Esophagus squamous epithelium (tissue), 5 donors: ENCODE results near the gene CXXC1. TPM values are rescaled to one million over a fixed set of nuclear protein-coding genes. Genes with fewer than 3 reads are reported as not detected.
"Not testable (repeated sequence)": the region's sequence is repeated elsewhere in the genome, so short reads cannot be mapped to it uniquely, and the experiment has no call there.

Source experiments
- DNase-seq: peaks from one replicate; lab custom pipeline; 2025; lab: John Stamatoyannopoulos, UW
- H3K27ac ChIP-seq, 4 donors: fragments of 200-600 bp; sonication (generic); one replicate each; pipeline ENCODE4 v1.5.1; 2016 to 2019; ENCODE audit warnings: mild to moderate bottlenecking in 1 of 4
- H3K27me3 ChIP-seq, 4 donors: fragments of 200-600 bp; sonication (generic); 1 replicate in 3 of 4; 2 replicates in 1 of 4; pipeline versions ENCODE4 v1.5.1 to v1.6.0; 2017 to 2021; ENCODE audit warnings: antibody characterized with exemption in 1 of 4
- H3K36me3 ChIP-seq, 3 donors: fragments of 200-600 bp; sonication (generic); one replicate each; pipeline ENCODE4 v1.5.1; 2016 to 2019
- H3K4me1 ChIP-seq, 3 donors: fragments of 200-600 bp; sonication (generic); one replicate each; pipeline ENCODE4 v1.5.1; 2017 to 2019
- H3K4me3 ChIP-seq, 4 donors: fragments of 200-600 bp; sonication (generic); 1 replicate in 3 of 4; 2 replicates in 1 of 4; pipeline ENCODE4 v1.5.1; 2016 to 2019; ENCODE audit warnings: mild to moderate bottlenecking in 2 of 4, moderate library complexity in 1 of 4
- H3K9me3 ChIP-seq, 3 donors: fragments of 200-600 bp; sonication (generic); one replicate each; pipeline ENCODE4 v1.5.1; 2016 to 2019
- CTCF ChIP-seq, 6 experiments: fragments of 450-650 bp in 4 of 6; fragments of 200-600 bp in 2 of 6; sonication (generic) in 2 of 6; IDR thresholded peaks; one replicate each; pipeline ENCODE4 v1.5.1; 2016 to 2019; ENCODE audit warnings: antibody characterized with exemption in 6 of 6, mild to moderate bottlenecking in 4 of 6, moderate library complexity in 4 of 6
- POLR2A ChIP-seq, 4 donors: fragments of 450-650 bp; IDR thresholded peaks; one replicate each; pipeline ENCODE4 v1.6.1; 2017; ENCODE audit warnings: antibody characterized with exemption in 4 of 4, mild to moderate bottlenecking in 4 of 4, moderate library complexity in 3 of 4
- WGBS, 2 donors: methylation state at CpG; one replicate each; pipeline ENCODE4 v1.1.5; 2018; 5-methylcytosine and 5-hydroxymethylcytosine counted together
- intact Hi-C: fragments of 100-400 bp; cut with DNase I; formaldehyde crosslinking; loops from one replicate; pipeline ENCODE4 v1.15.0; 2022
- small RNA-seq, 4 donors: library from RNA; depleted of rRNA; stranded (forward); fragments of <200 nt; gene quantifications; one replicate each; pipeline ENCODE3, GENCODE V24; 2016
- total RNA-seq, 4 donors: library from RNA; depleted of rRNA; stranded (reverse); fragments of >200 nt; gene quantifications; one replicate each; pipeline ENCODE4 v1.1.0, GENCODE V29; 2016
- donor health status: DM: yes; HTN: yes; CAD: no.

The CXXC1 gene
- total RNA-seq, 4 donors from 2014 or later, result 42.0 to 58.9 (median 53.9) TPM

- Histone ChIP-seq H3K4me3 (no peak overlapping the region), H3K4me1 (no peaks in the 10 kb centered on the region), H3K9me3 (no peaks in the 10 kb centered on the region), H3K36me3 (no peaks in the 10 kb centered on the region), H3K27me3 (no peaks in the 10 kb centered on the region), H3K27ac (no peak overlapping the region)
- intact Hi-C loops, result no loop called here
- DNase-seq, result no peak
- TF ChIP-seq CTCF (IDR thresholded peaks at IDR 0.05) (no peak), POLR2A (IDR thresholded peaks at IDR 0.05) (no peak)
Measured at GRCh38 chr18:50247561-50247960, 39.9 kb downstream of the CXXC1 start.

- H3K36me3 ChIP-seq, intact Hi-C loops, H3K27ac ChIP-seq, H3K4me3 ChIP-seq, H3K27me3 ChIP-seq, DNase-seq, H3K4me1 ChIP-seq: not testable (repeated sequence)
- WGBS, 2 donors, result 72 to 74% methylated on average over 8 of the region's 8 CpGs
- H3K9me3 ChIP-seq, result peaks cover 0 to 22% (median 7%) of the 10 kb centered on the region in 3 donors
Measured at GRCh38 chr18:50241768-50242167, 45.7 kb downstream of the CXXC1 start.

GRCh38 chr18:50240080-50240563 lies 47.4 kb downstream of the CXXC1 start:
- Histone ChIP-seq H3K9me3 (peaks cover 0 to 22% (median 7%) of the 10 kb centered on the region in 3 donors), H3K36me3 (no peaks in the 10 kb centered on the region), H3K27ac (peak overlapping the region; percentile 31 to 64 (median 51)), H3K4me3 (no peak overlapping the region), H3K27me3 (no peaks in the 10 kb centered on the region), H3K4me1 (no peaks in the 10 kb centered on the region)
- TF ChIP-seq CTCF (IDR thresholded peaks at IDR 0.05) (no peak), POLR2A (IDR thresholded peaks at IDR 0.05) (no peak)
- no peak for DNase-seq
- WGBS, 2 donors, result 54 to 63% methylated on average over 3 of the region's 3 CpGs
- intact Hi-C loops, result no loop called here

- Histone ChIP-seq H3K36me3 (no peaks in the 10 kb centered on the region), H3K4me3 (no peak overlapping the region), H3K27me3 (no peaks in the 10 kb centered on the region), H3K27ac (no peak overlapping the region), H3K4me1 (no peaks in the 10 kb centered on the region), H3K9me3 (no peaks in the 10 kb centered on the region)
- DNase-seq, result no peak
- TF ChIP-seq POLR2A (IDR thresholded peaks at IDR 0.05), result no peak
- TF ChIP-seq CTCF (IDR thresholded peaks at IDR 0.05), result no peak
- intact Hi-C loops, result no loop called here
- 59 to 71% methylated on average over 2 of the region's 2 CpGs for WGBS, 2 donors
Measured at GRCh38 chr18:50232419-50232818, 55.1 kb downstream of the CXXC1 start.

Small RNA genes within 50 kb of the gene (small RNA-seq; reads per million reads assigned to genes)
- gene RNA5SP458, result 0.14 to 1.6 (median 0.78) reads per million in 4 donors

Other genes starting within 250 kb of the CXXC1 start
- gene MYO5B, start 92.5 kb downstream of the CXXC1 start, total RNA-seq, result 10 to 100 TPM; 32.0 to 63.3 (median 46.8) TPM
- gene CFAP53, start 21.2 kb downstream of the CXXC1 start, total RNA-seq, result under 1 TPM in 1 of 4 donors, not detected in 3; 0.19 TPM
- 10 to 100 TPM; 39.5 to 83.8 (median 61.0) TPM for gene MBD1, start 6.2 kb downstream of the CXXC1 start, total RNA-seq
- gene SKA1, start 87.4 kb upstream of the CXXC1 start, total RNA-seq, result 10 to 100 TPM in 1 of 4 donors, 1 to 10 TPM in 3; 1.5 to 11.2 (median 3.8) TPM